SK-N-SH treated with all-trans-retinoic acid at 6 μM for 48 hours (cell line): ENCODE data around the gene CCNJL.

Experiments
- ARNTL ChIP-seq: fragments of 450-650 bp; formaldehyde crosslinking; IDR thresholded peaks from 2 replicates; pipeline ENCODE4 v1.5.0; 2020; ENCODE audit warnings: low read depth, mild to moderate bottlenecking, moderate library complexity, borderline replicate concordance
- ISL1 ChIP-seq: fragments of 250-450 bp; sonication (Bioruptor Pico); IDR thresholded peaks from 2 replicates; pipeline ENCODE4 v2.1.2; 2022; ENCODE audit warnings: mild to moderate bottlenecking, moderate library complexity
- RARB ChIP-seq: fragments of 250-450 bp; sonication (Bioruptor Pico); IDR thresholded peaks from 2 replicates; pipeline ENCODE4 v1.8.0; 2021; ENCODE audit warnings: mild to moderate bottlenecking, moderate library complexity
- TCF4 ChIP-seq: fragments of 250-450 bp; sonication (Bioruptor Pico); IDR thresholded peaks from 2 replicates; pipeline ENCODE4 v1.8.0; 2021; ENCODE audit warnings: mild to moderate bottlenecking, moderate library complexity, borderline replicate concordance
- TOX ChIP-seq: fragments of 250-450 bp; sonication (Bioruptor Pico); IDR thresholded peaks from 2 replicates; pipeline ENCODE4 v1.8.0; 2021; ENCODE audit warnings: mild to moderate bottlenecking, moderate library complexity, borderline replicate concordance
- ZC3H10 ChIP-seq: fragments of 250-450 bp; sonication (Bioruptor Pico); IDR thresholded peaks from 2 replicates; pipeline ENCODE4 v1.5.1; 2021; ENCODE audit warnings: mild to moderate bottlenecking, moderate library complexity
- ZFP3 ChIP-seq: fragments of 250-450 bp; sonication (Bioruptor Pico); IDR thresholded peaks from 2 replicates; pipeline ENCODE4 v1.5.0; 2020; ENCODE audit warnings: mild to moderate bottlenecking, moderate library complexity
- ZFP30 ChIP-seq: fragments of 450-650 bp; formaldehyde crosslinking; IDR thresholded peaks from 2 replicates; pipeline ENCODE4 v1.5.0; 2022; ENCODE audit warnings: mild to moderate bottlenecking, moderate library complexity
- ZNF70 ChIP-seq: fragments of 450-650 bp; formaldehyde crosslinking; IDR thresholded peaks from 2 replicates; pipeline ENCODE4 v1.5.0; 2020; ENCODE audit warnings: mild to moderate bottlenecking, moderate library complexity
- ZNF8 ChIP-seq: fragments of 450-650 bp; formaldehyde crosslinking; IDR thresholded peaks from 2 replicates; pipeline ENCODE4 v1.5.0; 2020; ENCODE audit warnings: mild to moderate bottlenecking, moderate library complexity
- TF ChIP-seq, protein P1 (sequence below): fragments of 250-450 bp; sonication (Bioruptor Pico); IDR thresholded peaks from 2 replicates; pipeline ENCODE4 v1.5.1; 2020; ENCODE audit warnings: low read depth, mild to moderate bottlenecking, moderate library complexity
- TF ChIP-seq, protein P2 (sequence below): fragments of 250-450 bp; sonication (Bioruptor Pico); IDR thresholded peaks from 2 replicates; pipeline ENCODE4 v1.8.0; 2020; ENCODE audit warnings: mild to moderate bottlenecking, moderate library complexity, borderline replicate concordance
- TF ChIP-seq, protein P3 (sequence below): fragments of 250-450 bp; sonication (Bioruptor Pico); IDR thresholded peaks from 2 replicates; pipeline ENCODE4 v1.5.0; 2020; ENCODE audit warnings: mild to moderate bottlenecking, moderate library complexity

DNA sequence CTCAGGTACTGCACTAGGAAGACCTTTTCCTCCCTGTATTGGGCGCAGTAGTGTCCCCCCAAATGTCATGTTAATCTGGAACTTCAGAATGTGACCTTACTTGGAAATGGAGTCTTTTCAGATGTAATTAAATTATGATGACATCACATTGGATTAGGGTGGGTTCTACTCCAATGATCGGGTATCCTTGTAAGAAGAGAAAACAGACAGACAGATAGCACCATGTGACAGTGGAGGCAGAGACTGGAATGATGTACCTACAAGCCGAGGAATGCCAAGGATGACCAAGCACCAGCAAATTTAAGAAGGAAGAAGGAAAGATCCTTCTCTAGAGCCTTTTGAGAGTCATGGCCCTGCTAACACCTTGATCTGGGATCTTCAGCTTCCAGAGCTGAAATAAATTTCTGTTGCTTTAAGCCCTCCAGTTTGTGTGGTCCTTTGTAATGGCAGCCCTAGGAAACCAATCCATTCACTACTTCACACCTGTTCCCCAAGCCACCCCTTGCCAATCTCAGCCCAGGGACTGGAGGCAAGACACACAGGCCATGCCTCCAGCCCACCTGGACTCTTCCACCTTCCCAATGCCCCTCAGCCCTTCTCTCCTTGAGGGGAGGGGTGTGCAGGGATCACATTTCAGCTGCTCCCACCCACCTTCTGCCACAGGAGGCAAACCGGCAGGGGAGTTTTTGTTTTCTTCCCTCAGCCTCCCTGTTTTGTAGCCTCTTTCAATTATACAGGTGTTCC lies 1.6 kb downstream of the CCNJL start:
- TF ChIP-seq RARB (no peak), ZNF70 (CRISPR knock-in tag) (no peak), ZFP30 (no peak), ZNF8 (CRISPR knock-in tag) (no peak), ZFP3 (CRISPR knock-in tag) (no peak), TOX (no peak), ARNTL (CRISPR knock-in tag) (no peak), TCF4 (CRISPR knock-in tag) (no peak), ZC3H10 (no peak), ISL1 (CRISPR knock-in tag) (no peak)
- TF ChIP-seq, protein P1, sequence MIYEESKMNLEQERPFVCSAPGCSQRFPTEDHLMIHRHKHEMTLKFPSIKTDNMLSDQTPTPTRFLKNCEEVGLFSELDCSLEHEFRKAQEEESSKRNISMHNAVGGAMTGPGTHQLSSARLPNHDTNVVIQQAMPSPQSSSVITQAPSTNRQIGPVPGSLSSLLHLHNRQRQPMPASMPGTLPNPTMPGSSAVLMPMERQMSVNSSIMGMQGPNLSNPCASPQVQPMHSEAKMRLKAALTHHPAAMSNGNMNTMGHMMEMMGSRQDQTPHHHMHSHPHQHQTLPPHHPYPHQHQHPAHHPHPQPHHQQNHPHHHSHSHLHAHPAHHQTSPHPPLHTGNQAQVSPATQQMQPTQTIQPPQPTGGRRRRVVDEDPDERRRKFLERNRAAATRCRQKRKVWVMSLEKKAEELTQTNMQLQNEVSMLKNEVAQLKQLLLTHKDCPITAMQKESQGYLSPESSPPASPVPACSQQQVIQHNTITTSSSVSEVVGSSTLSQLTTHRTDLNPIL (CRISPR knock-in tag): no peak
- TF ChIP-seq, protein P2, sequence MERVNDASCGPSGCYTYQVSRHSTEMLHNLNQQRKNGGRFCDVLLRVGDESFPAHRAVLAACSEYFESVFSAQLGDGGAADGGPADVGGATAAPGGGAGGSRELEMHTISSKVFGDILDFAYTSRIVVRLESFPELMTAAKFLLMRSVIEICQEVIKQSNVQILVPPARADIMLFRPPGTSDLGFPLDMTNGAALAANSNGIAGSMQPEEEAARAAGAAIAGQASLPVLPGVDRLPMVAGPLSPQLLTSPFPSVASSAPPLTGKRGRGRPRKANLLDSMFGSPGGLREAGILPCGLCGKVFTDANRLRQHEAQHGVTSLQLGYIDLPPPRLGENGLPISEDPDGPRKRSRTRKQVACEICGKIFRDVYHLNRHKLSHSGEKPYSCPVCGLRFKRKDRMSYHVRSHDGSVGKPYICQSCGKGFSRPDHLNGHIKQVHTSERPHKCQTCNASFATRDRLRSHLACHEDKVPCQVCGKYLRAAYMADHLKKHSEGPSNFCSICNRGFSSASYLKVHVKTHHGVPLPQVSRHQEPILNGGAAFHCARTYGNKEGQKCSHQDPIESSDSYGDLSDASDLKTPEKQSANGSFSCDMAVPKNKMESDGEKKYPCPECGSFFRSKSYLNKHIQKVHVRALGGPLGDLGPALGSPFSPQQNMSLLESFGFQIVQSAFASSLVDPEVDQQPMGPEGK (CRISPR knock-in tag): no peak
- TF ChIP-seq, protein P3, sequence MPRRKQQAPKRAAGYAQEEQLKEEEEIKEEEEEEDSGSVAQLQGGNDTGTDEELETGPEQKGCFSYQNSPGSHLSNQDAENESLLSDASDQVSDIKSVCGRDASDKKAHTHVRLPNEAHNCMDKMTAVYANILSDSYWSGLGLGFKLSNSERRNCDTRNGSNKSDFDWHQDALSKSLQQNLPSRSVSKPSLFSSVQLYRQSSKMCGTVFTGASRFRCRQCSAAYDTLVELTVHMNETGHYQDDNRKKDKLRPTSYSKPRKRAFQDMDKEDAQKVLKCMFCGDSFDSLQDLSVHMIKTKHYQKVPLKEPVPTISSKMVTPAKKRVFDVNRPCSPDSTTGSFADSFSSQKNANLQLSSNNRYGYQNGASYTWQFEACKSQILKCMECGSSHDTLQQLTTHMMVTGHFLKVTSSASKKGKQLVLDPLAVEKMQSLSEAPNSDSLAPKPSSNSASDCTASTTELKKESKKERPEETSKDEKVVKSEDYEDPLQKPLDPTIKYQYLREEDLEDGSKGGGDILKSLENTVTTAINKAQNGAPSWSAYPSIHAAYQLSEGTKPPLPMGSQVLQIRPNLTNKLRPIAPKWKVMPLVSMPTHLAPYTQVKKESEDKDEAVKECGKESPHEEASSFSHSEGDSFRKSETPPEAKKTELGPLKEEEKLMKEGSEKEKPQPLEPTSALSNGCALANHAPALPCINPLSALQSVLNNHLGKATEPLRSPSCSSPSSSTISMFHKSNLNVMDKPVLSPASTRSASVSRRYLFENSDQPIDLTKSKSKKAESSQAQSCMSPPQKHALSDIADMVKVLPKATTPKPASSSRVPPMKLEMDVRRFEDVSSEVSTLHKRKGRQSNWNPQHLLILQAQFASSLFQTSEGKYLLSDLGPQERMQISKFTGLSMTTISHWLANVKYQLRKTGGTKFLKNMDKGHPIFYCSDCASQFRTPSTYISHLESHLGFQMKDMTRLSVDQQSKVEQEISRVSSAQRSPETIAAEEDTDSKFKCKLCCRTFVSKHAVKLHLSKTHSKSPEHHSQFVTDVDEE (CRISPR knock-in tag): no peak
